Measurements from ENCODE around the gene FSTL4. TPM values are rescaled to one million over a fixed set of nuclear protein-coding genes. Genes with fewer than 3 reads are reported as not detected.

Gene FSTL4
- total and polyA plus RNA-seq, 2 of the 4 experiments (the other 2 are of a cell fraction), result 0.18 TPM; not detected in 1

- Histone ChIP-seq H3K27ac (ENCODE audit: insufficient read depth, low read length) (no peak overlapping the region), H3K23ac (ENCODE audit: low read depth, low read length) (no peak overlapping the region), H4K91ac (ENCODE audit: insufficient read depth, low read depth, low read length) (no peak overlapping the region), H3K14ac (replicated peaks; ENCODE audit: low read depth, low read length) (no peak overlapping the region), H3K9me3 (ENCODE audit: control insufficient read depth, insufficient read depth, low read length) (no peaks in the 10 kb centered on the region), H3K18ac (ENCODE audit: low read depth, low read length) (no peak overlapping the region), H2AK9ac (replicated peaks; ENCODE audit: low read depth, low read length, poor library complexity) (no peak overlapping the region), H2BK20ac (ENCODE audit: low read depth, low read length) (no peak overlapping the region), H3K36me3 (ENCODE audit: control insufficient read depth, insufficient read depth, low read length) (no peaks in the 10 kb centered on the region), H4K5ac (ENCODE audit: low read depth, low read length) (no peak overlapping the region), H2BK5ac (ENCODE audit: low read depth, low read length, poor library complexity, severe bottlenecking) (no peak overlapping the region), H3K56ac (ENCODE audit: extremely low read depth, insufficient read depth, low read length) (no peak overlapping the region), H3K9ac (ENCODE audit: low read depth, low read length) (no peak overlapping the region), H4K8ac (ENCODE audit: low read depth in 2 of 2, low read length in 2 of 2) (no peak overlapping the region), H3K27me3 (ENCODE audit: control insufficient read depth, insufficient read depth, low read length) (peaks cover 4% of the 10 kb centered on the region; the same call in 1 of the 2 replicates), H3K9me1 (ENCODE audit: insufficient read depth, low read length) (no peaks in the 10 kb centered on the region), H2BK120ac (ENCODE audit: low read depth, low read length) (no peak overlapping the region), H2BK15ac (ENCODE audit: low read depth, low read length) (no peak overlapping the region), H2AFZ (replicated peaks; ENCODE audit: low read length, poor library complexity) (no peak overlapping the region), H4K20me1 (ENCODE audit: insufficient read depth, low read length) (no peaks in the 10 kb centered on the region), H2AK5ac (ENCODE audit: low read depth, low read length) (no peak overlapping the region), H3K79me1 (ENCODE audit: low read depth in 1 of 2, low read length in 2 of 2) (no peaks in the 10 kb centered on the region), H3K4me2 (ENCODE audit: low read depth, low read length) (no peak overlapping the region), H3K4ac (ENCODE audit: low read depth, low read length) (no peak overlapping the region), H3K4me1 (ENCODE audit: control insufficient read depth, insufficient read depth, low read length) (no peaks in the 10 kb centered on the region), H3K4me3 (ENCODE audit: insufficient read depth, low read depth, low read length) (no peak overlapping the region)
- no TSS peak for BruUV-seq (replicated peaks)
- in situ Hi-C loops (cut with MboI; ENCODE audit: low sequenced_read_pairs), result no loop called here
- dilution Hi-C loops (cut with HindIII; ENCODE audit: low sequenced_read_pairs, unreplicated experiment), result no loop called here
- ChIA-PET POLR2A (ENCODE audit: unreplicated experiment) (no interaction called here), CTCF (no interaction called here)
- intact Hi-C loops (cut with micrococcal nuclease), result no loop called here
- DNase-seq, result no peak
- TF ChIP-seq, protein P1, sequence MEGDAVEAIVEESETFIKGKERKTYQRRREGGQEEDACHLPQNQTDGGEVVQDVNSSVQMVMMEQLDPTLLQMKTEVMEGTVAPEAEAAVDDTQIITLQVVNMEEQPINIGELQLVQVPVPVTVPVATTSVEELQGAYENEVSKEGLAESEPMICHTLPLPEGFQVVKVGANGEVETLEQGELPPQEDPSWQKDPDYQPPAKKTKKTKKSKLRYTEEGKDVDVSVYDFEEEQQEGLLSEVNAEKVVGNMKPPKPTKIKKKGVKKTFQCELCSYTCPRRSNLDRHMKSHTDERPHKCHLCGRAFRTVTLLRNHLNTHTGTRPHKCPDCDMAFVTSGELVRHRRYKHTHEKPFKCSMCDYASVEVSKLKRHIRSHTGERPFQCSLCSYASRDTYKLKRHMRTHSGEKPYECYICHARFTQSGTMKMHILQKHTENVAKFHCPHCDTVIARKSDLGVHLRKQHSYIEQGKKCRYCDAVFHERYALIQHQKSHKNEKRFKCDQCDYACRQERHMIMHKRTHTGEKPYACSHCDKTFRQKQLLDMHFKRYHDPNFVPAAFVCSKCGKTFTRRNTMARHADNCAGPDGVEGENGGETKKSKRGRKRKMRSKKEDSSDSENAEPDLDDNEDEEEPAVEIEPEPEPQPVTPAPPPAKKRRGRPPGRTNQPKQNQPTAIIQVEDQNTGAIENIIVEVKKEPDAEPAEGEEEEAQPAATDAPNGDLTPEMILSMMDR (conservative IDR thresholded peaks at IDR 0.05; ENCODE audit: low read depth, low read length), result no peak
- TF ChIP-seq CHD1 (IDR thresholded peaks at IDR 0.05; ENCODE audit: low read depth, low read length) (no peak), POLR2A (IDR thresholded peaks at IDR 0.05; ENCODE audit: low read depth, low read length) (no peak), BHLHE40 (IDR thresholded peaks at IDR 0.05; ENCODE audit: low read depth, low read length) (no peak), SMC3 (IDR thresholded peaks at IDR 0.05; ENCODE audit: low read depth, low read length) (no peak), MAZ (IDR thresholded peaks at IDR 0.05; ENCODE audit: borderline replicate concordance, low read depth, low read length) (no peak), MAFK (IDR thresholded peaks at IDR 0.05; ENCODE audit: low read depth, low read length) (no peak), CEBPB (IDR thresholded peaks at IDR 0.05; ENCODE audit: low read depth, low read length) (no peak), NFE2L2 (IDR thresholded peaks at IDR 0.05; ENCODE audit: low read depth, low read length) (no peak), MXI1 (IDR thresholded peaks at IDR 0.05; ENCODE audit: borderline replicate concordance, low read depth, low read length) (no peak), RCOR1 (IDR thresholded peaks at IDR 0.05; ENCODE audit: insufficient replicate concordance, low read length) (no peak), RFX5 (IDR thresholded peaks at IDR 0.05; ENCODE audit: low read depth, low read length) (no peak), RAD21 (IDR thresholded peaks at IDR 0.05; ENCODE audit: low read length) (no peak), FOS (IDR thresholded peaks at IDR 0.05; ENCODE audit: low read depth, low read length) (no peak)
- TF ChIP-seq, protein P2, sequence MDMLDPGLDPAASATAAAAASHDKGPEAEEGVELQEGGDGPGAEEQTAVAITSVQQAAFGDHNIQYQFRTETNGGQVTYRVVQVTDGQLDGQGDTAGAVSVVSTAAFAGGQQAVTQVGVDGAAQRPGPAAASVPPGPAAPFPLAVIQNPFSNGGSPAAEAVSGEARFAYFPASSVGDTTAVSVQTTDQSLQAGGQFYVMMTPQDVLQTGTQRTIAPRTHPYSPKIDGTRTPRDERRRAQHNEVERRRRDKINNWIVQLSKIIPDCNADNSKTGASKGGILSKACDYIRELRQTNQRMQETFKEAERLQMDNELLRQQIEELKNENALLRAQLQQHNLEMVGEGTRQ (IDR thresholded peaks at IDR 0.05; ENCODE audit: low read depth, low read length), result no peak
- TF ChIP-seq, protein P3, sequence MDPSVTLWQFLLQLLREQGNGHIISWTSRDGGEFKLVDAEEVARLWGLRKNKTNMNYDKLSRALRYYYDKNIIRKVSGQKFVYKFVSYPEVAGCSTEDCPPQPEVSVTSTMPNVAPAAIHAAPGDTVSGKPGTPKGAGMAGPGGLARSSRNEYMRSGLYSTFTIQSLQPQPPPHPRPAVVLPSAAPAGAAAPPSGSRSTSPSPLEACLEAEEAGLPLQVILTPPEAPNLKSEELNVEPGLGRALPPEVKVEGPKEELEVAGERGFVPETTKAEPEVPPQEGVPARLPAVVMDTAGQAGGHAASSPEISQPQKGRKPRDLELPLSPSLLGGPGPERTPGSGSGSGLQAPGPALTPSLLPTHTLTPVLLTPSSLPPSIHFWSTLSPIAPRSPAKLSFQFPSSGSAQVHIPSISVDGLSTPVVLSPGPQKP (IDR thresholded peaks at IDR 0.05; ENCODE audit: borderline replicate concordance, low read depth, low read length), result no peak
- WGBS, 2 experiments (ENCODE audit: extremely low coverage in 2 of 2, insufficient read length in 1 of 2), result 100% methylated on average over 4 of the region's 12 CpGs; no CpG with 5 or more reads in 1 of the 2 experiments
- no peak for ATAC-seq (ENCODE audit: low read depth)
These were observed 457.9 kb downstream of the FSTL4 start for GRCh38 chr5:133154274-133155075.

Measured in IMR-90 (cell line).